ENCODE data around the gene FUOM. TPM values are rescaled to one million over a fixed set of nuclear protein-coding genes. Genes with fewer than 3 reads are reported as not detected.

FUOM gene
- total RNA-seq, 2 donors from 2014 or later, result 9.8 to 32.6 TPM

GRCh38 chr10:133353202-133353959 is 4.4 kb downstream of the FUOM start:
- no peaks in the 10 kb centered on the region for H3K27me3 ChIP-seq
- no peak overlapping the region for H3K4me3 ChIP-seq
- no peaks in the 10 kb centered on the region for H3K36me3 ChIP-seq
- DNase-seq (ENCODE audit: low spot score), result no peak
- no peak for TF ChIP-seq CTCF (IDR thresholded peaks at IDR 0.05)
- H3K9me3 ChIP-seq, result no peaks in the 10 kb centered on the region
- no peak overlapping the region for H3K27ac ChIP-seq
- H3K4me1 ChIP-seq, result peaks cover 0 to 17% of the 10 kb centered on the region in 2 donors

GRCh38 chr10:133351408-133352318 is 6.2 kb downstream of the FUOM start:
- no peak for TF ChIP-seq CTCF (IDR thresholded peaks at IDR 0.05)
- H3K27me3 ChIP-seq, result no peaks in the 10 kb centered on the region

DNA sequence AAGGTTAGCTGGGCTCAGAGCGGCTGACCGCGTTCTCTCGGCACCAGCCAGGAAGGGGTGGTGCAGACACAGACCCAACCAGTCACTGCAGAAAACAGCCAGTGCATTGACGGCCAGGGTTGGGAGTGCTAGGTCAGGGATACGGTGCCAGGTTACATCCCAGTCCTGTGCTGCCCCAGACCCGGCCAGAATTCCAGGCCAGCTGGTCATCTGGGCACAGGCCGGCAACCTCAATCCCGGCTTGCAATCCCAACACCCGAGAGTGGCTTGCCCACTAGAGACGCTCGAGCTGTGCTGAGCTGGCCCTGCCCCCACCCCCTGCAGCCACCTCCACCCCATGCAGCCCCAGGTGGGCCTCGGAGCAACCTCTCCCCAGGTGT is 6.9 kb downstream of the FUOM start:
- TF ChIP-seq CTCF (IDR thresholded peaks at IDR 0.05), result no peak
- Histone ChIP-seq H3K27me3 (no peaks in the 10 kb centered on the region), H3K27ac (no peak overlapping the region), H3K4me3 (no peak overlapping the region), H3K4me1 (no peaks in the 10 kb centered on the region), H3K9me3 (no peaks in the 10 kb centered on the region), H3K36me3 (no peaks in the 10 kb centered on the region)
- DNase-seq (ENCODE audit: low spot score), result no peak

More at GRCh38 chr10:133351408-133352318, 6.2 kb downstream of the FUOM start:
- H3K36me3 ChIP-seq, result no peaks in the 10 kb centered on the region
- H3K4me3 ChIP-seq, result no peak overlapping the region
- H3K9me3 ChIP-seq, result no peaks in the 10 kb centered on the region
- peaks cover 0 to 5% of the 10 kb centered on the region in 2 donors for H3K4me1 ChIP-seq
- DNase-seq (ENCODE audit: low spot score), result no peak
- H3K27ac ChIP-seq, result no peak overlapping the region

GRCh38 chr10:133350283-133350949 is 7.4 kb downstream of the FUOM start:
- no peak overlapping the region for H3K4me3 ChIP-seq
- H3K4me1 ChIP-seq, result no peaks in the 10 kb centered on the region
- no peak overlapping the region for H3K27ac ChIP-seq
- H3K27me3 ChIP-seq, result no peaks in the 10 kb centered on the region
- H3K36me3 ChIP-seq, result no peaks in the 10 kb centered on the region
- no peak for TF ChIP-seq CTCF (IDR thresholded peaks at IDR 0.05)
- DNase-seq (ENCODE audit: low spot score), result no peak
- H3K9me3 ChIP-seq, result no peaks in the 10 kb centered on the region

GRCh38 chr10:133349577-133350011 is 8.2 kb downstream of the FUOM start:
- Histone ChIP-seq H3K4me1 (no peaks in the 10 kb centered on the region), H3K4me3 (no peak overlapping the region), H3K36me3 (no peaks in the 10 kb centered on the region), H3K9me3 (no peaks in the 10 kb centered on the region), H3K27me3 (no peaks in the 10 kb centered on the region), H3K27ac (no peak overlapping the region)
- DNase-seq (ENCODE audit: low spot score), result no peak
- TF ChIP-seq CTCF (IDR thresholded peaks at IDR 0.05), result no peak

All from right atrium auricular region (tissue), 2 donors.